Right hindlimb (tissue), 1 donor: ENCODE data around the gene SVEP1.

ENCODE experiments used
- DNase-seq: peaks from one replicate; pipeline ENCODE4 v3.0.0-alpha.2; 2018

SVEP1 gene

GRCh38 chr9:110356639-110357395 lies 222.7 kb downstream of the SVEP1 start:
- no peak for DNase-seq

- DNase-seq = no peak
Measured at GRCh38 chr9:110355911-110356310, 223.6 kb downstream of the SVEP1 start.

GRCh38 chr9:110351009-110351467 lies 228.5 kb downstream of the SVEP1 start:
- DNase-seq = no peak

DNA sequence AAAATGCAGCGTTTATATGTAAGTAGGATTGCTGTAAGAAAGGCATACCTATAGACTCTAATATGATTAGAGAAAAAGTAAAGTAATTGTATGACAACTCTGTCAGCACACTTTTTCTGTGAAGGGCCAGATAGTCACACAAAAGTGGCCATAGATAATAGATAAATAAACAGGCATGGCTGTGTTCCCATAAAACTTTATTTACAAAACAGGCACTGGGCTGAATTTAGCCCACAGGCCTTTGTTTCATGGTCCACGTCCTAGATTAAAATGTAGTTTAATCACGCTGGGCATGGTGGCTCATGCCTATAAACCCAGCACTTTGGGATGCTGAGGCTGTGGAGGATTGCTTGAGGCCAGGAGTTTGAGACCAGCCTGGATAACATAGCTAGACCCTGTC lies 233.2 kb downstream of the SVEP1 start:
- DNase-seq = no peak

GRCh38 chr9:110344821-110345220 lies 234.7 kb downstream of the SVEP1 start:
- DNase-seq = no peak

DNA sequence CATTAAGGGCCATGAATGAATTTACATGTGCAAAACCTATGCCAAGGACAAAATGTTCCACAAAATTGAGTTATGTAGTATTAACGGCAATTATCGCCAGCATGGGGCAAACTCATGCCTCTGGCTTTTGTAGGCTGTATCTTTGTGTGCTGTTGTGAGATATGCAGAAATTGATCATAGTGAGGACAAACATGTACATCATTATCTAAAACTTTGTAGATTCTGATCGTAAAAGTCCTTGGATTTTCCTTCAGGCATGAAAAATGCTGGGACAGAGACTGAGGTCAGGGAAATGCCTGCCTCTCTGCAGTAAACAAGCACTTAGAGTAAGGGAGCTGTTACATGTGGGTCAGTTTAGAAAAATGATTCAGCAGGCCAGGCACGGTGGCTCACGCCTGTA lies 236.0 kb downstream of the SVEP1 start:
- DNase-seq = no peak

- DNase-seq = no peak
Measured at GRCh38 chr9:110340306-110340705, 239.2 kb downstream of the SVEP1 start.

- no peak for DNase-seq
Measured at GRCh38 chr9:110338143-110338542, 241.4 kb downstream of the SVEP1 start.

DNA sequence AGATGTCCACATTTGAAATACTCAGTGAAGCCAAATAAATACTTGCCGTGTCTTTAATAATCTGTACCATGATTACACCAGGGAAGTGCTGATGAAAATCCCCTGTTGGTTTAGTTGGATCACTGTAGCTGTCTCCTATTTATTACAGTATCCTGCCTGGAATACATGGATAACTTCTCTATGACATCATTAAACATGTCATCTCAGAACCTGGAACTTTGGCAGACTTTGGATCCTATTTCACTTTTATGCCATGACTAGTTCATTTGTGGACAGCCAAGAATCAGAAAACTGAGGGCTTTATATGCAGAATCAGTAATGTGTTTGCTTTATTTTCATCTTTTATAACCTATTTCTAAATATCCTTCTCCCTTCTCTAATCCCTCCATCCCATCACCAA lies 241.8 kb downstream of the SVEP1 start, which contains the start of gene TXNDC8:
Gene TXNDC8 (minus strand): TSS at position 137 of the 400 bp plus-strand sequence.
- DNase-seq = no peak

DNA sequence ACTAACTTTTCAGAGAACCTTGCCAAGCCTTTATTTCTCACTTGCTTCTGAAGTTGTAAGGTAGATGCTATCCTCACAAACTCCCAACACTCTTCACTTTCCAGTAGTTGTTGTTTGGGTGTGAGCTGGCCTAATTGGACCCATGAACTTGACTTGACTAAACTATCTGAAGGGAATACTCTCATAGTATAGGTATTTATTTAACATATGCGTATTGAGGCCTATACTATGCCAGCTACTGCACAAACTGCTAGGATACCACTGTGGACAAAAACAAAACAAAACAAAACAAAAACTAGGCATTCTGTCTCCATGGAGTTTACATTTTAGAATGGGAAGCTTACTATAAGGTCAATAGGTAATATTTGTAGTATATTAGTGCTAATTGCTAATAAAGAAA lies 243.2 kb downstream of the SVEP1 start:
- no peak for DNase-seq

DNA sequence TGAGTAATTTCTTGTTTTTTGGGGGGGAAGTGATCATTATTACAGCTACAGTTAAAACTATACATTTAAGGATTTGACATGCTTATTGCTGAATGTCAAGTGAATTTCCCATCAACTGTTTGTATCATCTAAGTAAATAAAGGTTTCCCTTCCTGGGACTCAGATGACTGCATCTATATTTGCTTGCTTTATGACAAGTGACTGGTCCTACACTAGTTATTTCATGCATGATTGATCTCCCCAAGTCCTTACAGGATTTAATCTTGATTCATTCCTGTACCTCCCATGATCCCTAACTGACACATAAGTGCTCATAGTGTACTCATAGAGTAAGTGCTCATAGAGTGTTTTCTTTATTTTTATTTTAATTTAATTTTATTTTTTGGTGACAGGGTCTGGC lies 244.7 kb downstream of the SVEP1 start:
- DNase-seq = no peak

DNA sequence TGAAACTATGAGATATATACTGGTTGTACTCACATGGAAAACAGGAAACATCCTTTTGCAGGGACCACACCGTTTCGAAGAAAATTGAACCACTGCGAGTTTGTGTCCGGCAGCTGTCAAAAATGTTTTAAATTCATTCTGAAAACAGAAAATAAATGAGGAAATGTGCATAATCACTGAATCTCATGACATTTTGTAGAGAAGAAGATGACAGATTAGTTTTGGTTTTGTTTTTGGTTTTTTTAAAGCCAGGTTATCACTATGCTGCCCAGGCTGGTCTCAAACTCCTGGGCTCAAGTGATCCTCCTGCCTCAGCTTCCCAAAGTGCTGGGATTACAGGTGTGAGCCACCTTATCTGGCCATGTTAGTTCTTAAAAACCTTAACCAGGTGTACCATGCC lies 245.4 kb downstream of the SVEP1 start:
- no peak for DNase-seq

GRCh38 chr9:110332766-110333165 lies 246.8 kb downstream of the SVEP1 start:
- no peak for DNase-seq

DNA sequence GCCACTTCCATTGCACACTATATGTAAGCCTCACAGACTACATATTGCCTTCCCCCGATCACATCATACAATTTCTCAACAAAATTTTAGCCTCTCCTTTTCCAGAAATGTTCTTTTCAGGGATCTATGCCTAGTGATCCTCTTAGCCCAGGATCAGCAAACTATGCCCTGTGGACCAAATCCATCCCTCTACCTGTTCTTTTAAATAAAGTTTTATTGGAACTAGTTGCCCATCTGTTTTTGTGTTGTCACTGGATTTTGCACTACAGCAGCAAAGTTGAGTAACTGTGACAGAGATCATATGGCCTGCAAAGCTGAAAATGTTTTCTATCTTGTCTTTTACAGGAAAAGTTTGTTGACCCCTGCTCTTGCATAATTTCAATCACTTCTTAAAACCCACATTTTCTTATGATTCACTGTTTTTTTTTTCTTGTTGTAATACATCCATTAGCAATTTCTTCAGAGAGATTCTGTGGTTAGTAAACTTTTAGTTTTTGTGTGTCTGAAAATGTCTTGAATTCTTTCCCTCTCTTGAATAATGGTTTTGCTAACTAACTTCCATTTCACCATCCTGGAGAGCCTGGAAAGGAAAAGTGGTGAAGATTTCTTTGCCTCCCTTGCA lies 248.9 kb downstream of the SVEP1 start:
- DNase-seq = no peak

DNA sequence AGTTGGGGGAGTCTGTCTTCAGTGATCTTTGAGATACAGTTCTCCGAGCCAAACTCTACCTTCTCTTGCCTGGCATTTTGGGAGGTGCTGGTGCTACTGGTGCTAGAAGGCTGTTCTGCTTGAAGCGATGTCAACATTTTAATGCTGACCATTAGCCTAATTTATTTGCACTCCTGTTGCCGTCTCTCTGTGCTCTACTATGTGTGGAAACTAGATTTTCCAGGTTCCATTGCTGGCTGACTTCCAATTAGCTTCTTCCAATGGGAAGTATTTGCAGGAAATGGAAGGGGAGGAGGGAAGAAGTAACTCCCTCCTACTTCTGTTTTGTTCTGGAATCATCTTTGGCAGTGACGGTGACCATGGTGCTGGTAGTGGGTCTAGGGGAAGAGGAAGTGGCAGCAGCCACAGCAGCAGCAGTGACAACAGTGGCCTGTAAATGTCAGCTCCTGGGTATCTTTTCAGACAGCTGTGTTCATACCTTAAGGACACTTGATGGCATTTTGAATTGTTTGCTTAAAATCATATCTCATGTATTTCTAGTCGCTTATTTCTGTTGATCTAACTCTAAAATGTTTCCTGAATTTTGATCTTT lies 249.8 kb downstream of the SVEP1 start:
- DNase-seq = no peak

DNA sequence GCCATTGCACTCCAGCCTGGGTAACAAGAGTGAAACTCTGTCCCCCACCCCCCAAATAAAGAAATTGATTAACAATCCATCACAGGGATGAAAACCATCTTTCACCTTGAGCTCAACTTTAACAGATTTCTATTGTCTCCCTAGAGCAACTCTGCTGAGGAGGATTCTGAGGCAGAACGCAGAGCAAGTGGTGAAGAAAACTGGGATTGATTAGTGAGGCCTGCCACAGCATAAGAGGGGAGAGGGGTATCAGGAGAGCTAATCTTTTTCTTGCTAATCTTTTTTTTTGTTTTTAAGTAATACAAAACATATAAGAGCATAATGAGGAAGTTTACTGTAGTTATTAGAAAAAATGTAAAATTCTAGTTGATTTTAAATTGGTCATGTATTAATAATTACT lies 250.8 kb downstream of the SVEP1 start:
- DNase-seq = no peak

- DNase-seq = no peak
Measured at GRCh38 chr9:110327716-110328115, 251.8 kb downstream of the SVEP1 start.

GRCh38 chr9:110323818-110324217 lies 255.7 kb downstream of the SVEP1 start:
- no peak for DNase-seq

GRCh38 chr9:110320651-110321445 lies 258.7 kb downstream of the SVEP1 start:
- DNase-seq = no peak

GRCh38 chr9:110319781-110320492 lies 259.6 kb downstream of the SVEP1 start:
- DNase-seq = no peak

- no peak for DNase-seq
Measured at GRCh38 chr9:110317911-110318310, 261.6 kb downstream of the SVEP1 start.

DNA sequence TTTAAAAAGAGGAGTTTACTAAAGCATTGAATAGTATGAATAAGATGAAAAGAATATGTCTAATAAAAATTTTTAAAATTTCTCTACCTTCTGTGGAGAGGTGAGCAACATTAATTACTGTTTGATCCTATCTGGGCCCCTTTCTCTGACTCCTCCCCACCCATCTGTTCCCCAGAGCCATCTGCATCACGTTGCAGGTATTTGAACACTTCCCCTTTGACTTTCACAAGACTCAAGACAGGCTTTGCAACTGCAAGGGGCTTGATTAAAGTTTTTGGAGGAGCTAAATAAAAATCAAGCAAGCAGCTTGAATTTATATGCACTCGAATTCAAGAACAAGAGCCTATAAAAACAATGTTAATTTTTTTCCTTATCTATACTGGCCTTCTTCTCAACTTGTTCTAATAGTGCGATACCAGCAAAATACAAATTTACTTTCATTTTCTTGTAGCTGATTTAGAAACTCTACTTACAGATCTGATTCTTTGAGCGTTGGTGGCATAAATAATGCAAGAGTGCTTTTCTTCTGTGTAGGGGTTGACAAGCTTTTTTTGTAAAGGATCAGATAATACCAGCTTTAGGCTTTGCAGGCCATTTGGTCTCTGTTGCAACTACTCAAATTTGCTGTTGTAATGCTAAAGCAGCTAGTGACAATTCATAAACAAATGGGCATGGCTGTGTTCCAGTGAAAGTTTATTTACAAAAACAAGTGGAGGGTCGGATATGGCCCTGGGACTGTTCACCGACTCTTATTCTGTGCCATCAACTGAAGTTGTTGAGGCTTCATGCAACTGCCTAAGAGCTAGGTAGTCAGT lies 263.1 kb downstream of the SVEP1 start:
- no peak for DNase-seq
